PC-9 (cell line): ENCODE results near the gene CHST3.

ENCODE experiments used
- CTCF ChIP-seq: fragments of 200-600 bp; sonication (generic); conservative IDR thresholded peaks from 2 replicates; pipeline ENCODE4 v1.6.1; 2017; ENCODE audit warnings: mixed run types, antibody characterized with exemption, mild to moderate bottlenecking, moderate library complexity
- EZH2 ChIP-seq: fragments of 200-600 bp; sonication (generic); IDR thresholded peaks from 2 replicates; pipeline ENCODE4 v1.8.0; 2017; ENCODE audit warnings: antibody characterized with exemption, low read depth

GRCh38 chr10:72000073-72001032, 36.2 kb downstream of the CHST3 start:
- TF ChIP-seq CTCF (no peak), EZH2 (no peak)
